H1 (cell line): ENCODE measurements around the gene FARP2. TPM values are rescaled to one million over a fixed set of nuclear protein-coding genes. Genes with fewer than 3 reads are reported as not detected.
A peak's percentile ranks its signal among the peaks of the same experiment; 100 is the strongest.

ENCODE experiments used
- CTCF ChIA-PET: fragments of 300-600 bp; sonication (Branson Sonifier 250); formaldehyde crosslinking; loops from one replicate; lab custom pipeline; 2021; ENCODE audit not compliant: partially characterized antibody; lab: Charles Lee
- POLR2A ChIA-PET: fragments of 300-600 bp; sonication (Branson Sonifier 250); formaldehyde crosslinking; loops from one replicate; lab custom pipeline; 2021; ENCODE audit warnings: inconsistent platforms; ENCODE audit not compliant: partially characterized antibody; lab: Charles Lee
- DNase-seq, 2 experiments: peaks; one replicate each; pipeline versions ENCODE4 v3.0.0 to v3.0.0-alpha.2; 2010 to 2022; ENCODE audit warnings: low spot score in 2 of 2, low read depth in 1 of 2, mixed read lengths in 1 of 2
- FAIRE-seq: peaks from 2 replicates; lab custom pipeline; 2011; peaks lifted over from hg19 to GRCh38; lab: Jason Lieb, UNC
- H2AFZ ChIP-seq: 2 replicates; pipeline ENCODE4 v1.8.1; 2012; ENCODE audit warnings: low read length, inconsistent platforms
- H2AK5ac ChIP-seq: 2 replicates; pipeline ENCODE4 v1.6.1; 2013; ENCODE audit warnings: low read depth, low read length
- H2BK120ac ChIP-seq: replicated peaks from 2 replicates; pipeline ENCODE3; 2013; ENCODE audit warnings: low read depth, low read length, inconsistent platforms
- H2BK12ac ChIP-seq: 2 replicates; pipeline ENCODE4 v1.6.1; 2013; ENCODE audit warnings: low read depth, low read length
- H2BK15ac ChIP-seq: 2 replicates; pipeline ENCODE4 v1.6.1; 2013; ENCODE audit warnings: low read length
- H2BK20ac ChIP-seq: 2 replicates; pipeline ENCODE4 v1.6.1; 2013; ENCODE audit warnings: low read length
- H2BK5ac ChIP-seq: 2 replicates; pipeline ENCODE4 v1.6.1; 2013; ENCODE audit warnings: low read depth, low read length
- H3K14ac ChIP-seq: 2 replicates; pipeline ENCODE4 v1.6.1; 2013; ENCODE audit warnings: inconsistent platforms; ENCODE audit not compliant: insufficient read length
- H3K18ac ChIP-seq: 2 replicates; pipeline ENCODE4 v1.6.1; 2013; ENCODE audit warnings: low read length; ENCODE audit errors: extremely low read depth
- H3K23ac ChIP-seq: 2 replicates; pipeline ENCODE4 v1.6.1; 2013; ENCODE audit warnings: inconsistent platforms; ENCODE audit not compliant: insufficient read length
- H3K23me2 ChIP-seq: 2 replicates; pipeline ENCODE4 v1.6.1; 2013; ENCODE audit warnings: low read depth, low read length
- H3K27ac ChIP-seq: 2 replicates; pipeline ENCODE4 v1.6.1; 2011; ENCODE audit warnings: low read depth, low read length, inconsistent platforms
- H3K27me3 ChIP-seq, 4 experiments: replicated peaks in 1 of 4; 1 replicate in 1 of 4; 2 replicates in 3 of 4; pipeline versions ENCODE4 v1.6.1 to v1.8.1; 2011 to 2013; ENCODE audit warnings: low read length in 3 of 4, mild to moderate bottlenecking in 3 of 4, inconsistent platforms in 2 of 4, mixed read lengths in 2 of 4, moderate library complexity in 1 of 4; ENCODE audit not compliant: control insufficient read depth in 3 of 4, insufficient read depth in 3 of 4; ENCODE audit errors: extremely low read depth in 1 of 4
- H3K36me3 ChIP-seq, 4 experiments: 2 replicates each; pipeline versions ENCODE4 v1.6.1 to v1.8.1; 2011 to 2013; ENCODE audit warnings: mild to moderate bottlenecking in 4 of 4, low read length in 3 of 4, moderate library complexity in 2 of 4, control low read depth in 1 of 4, inconsistent platforms in 1 of 4; ENCODE audit not compliant: insufficient read depth in 4 of 4, control insufficient read depth in 2 of 4
- H3K4ac ChIP-seq: replicated peaks from 2 replicates; pipeline ENCODE3; 2013; ENCODE audit warnings: low read length, low read depth, mixed read lengths, inconsistent platforms; ENCODE audit not compliant: insufficient read length
- H3K4me1 ChIP-seq, 4 experiments: replicated peaks in 1 of 4; 1 replicate in 1 of 4; 2 replicates in 3 of 4; pipeline versions ENCODE4 v1.6.1 to v1.8.1; 2011 to 2013; ENCODE audit warnings: low read length in 3 of 4, inconsistent platforms in 2 of 4, mixed read lengths in 1 of 4; ENCODE audit not compliant: insufficient read depth in 4 of 4, control insufficient read depth in 3 of 4
- H3K4me2 ChIP-seq, 2 experiments: 2 replicates each; pipeline versions ENCODE4 v1.6.1 to v1.8.1; 2011 to 2013; ENCODE audit warnings: low read depth in 2 of 2, low read length in 2 of 2, control low read depth in 1 of 2, inconsistent platforms in 1 of 2, mild to moderate bottlenecking in 1 of 2; ENCODE audit not compliant: insufficient read depth in 1 of 2
- H3K4me3 ChIP-seq, 4 experiments: fragments of 200-600, 300-600 bp in 1 of 4; sonication (generic), shearing (Covaris generic), sonication (Bioruptor Twin) in 1 of 4; 2 replicates each; pipeline versions ENCODE4 v1.5.1 to v1.8.1; 2011 to 2016; ENCODE audit warnings: low read length in 4 of 4, low read depth in 3 of 4, control low read depth in 2 of 4, inconsistent platforms in 2 of 4, mild to moderate bottlenecking in 2 of 4, mixed read lengths in 1 of 4, moderate library complexity in 1 of 4; ENCODE audit not compliant: insufficient read depth in 2 of 4; ENCODE audit errors: extremely low read depth in 1 of 4
- H3K56ac ChIP-seq: replicated peaks from 2 replicates; pipeline ENCODE3; 2013; ENCODE audit warnings: low read depth, mild to moderate bottlenecking, mixed read lengths, low read length, inconsistent platforms; ENCODE audit not compliant: insufficient read length
- H3K79me1 ChIP-seq: 2 replicates; pipeline ENCODE4 v1.6.1; 2013; ENCODE audit warnings: low read depth, low read length, control low read depth
- H3K79me2 ChIP-seq, 2 experiments: 2 replicates each; pipeline versions ENCODE4 v1.6.1 to v1.8.1; 2012 to 2013; ENCODE audit warnings: low read length in 2 of 2, mild to moderate bottlenecking in 2 of 2, inconsistent platforms in 1 of 2; ENCODE audit not compliant: insufficient read depth in 2 of 2, control insufficient read depth in 1 of 2
- H3K9ac ChIP-seq, 4 experiments: replicated peaks in 1 of 4; 1 replicate in 1 of 4; 2 replicates in 3 of 4; pipeline versions ENCODE4 v1.6.1 to v1.8.1; 2011 to 2013; ENCODE audit warnings: low read depth in 3 of 4, low read length in 3 of 4, control low read depth in 2 of 4, mild to moderate bottlenecking in 2 of 4, moderate library complexity in 2 of 4, inconsistent platforms in 1 of 4; ENCODE audit errors: extremely low read depth in 1 of 4
- H3K9me3 ChIP-seq, 2 experiments: 2 replicates each; pipeline versions ENCODE4 v1.6.1 to v1.8.1; 2012 to 2013; ENCODE audit warnings: mild to moderate bottlenecking in 2 of 2, moderate library complexity in 2 of 2, control low read depth in 1 of 2, inconsistent platforms in 1 of 2, low read depth in 1 of 2, low read length in 1 of 2, mixed read lengths in 1 of 2; ENCODE audit not compliant: insufficient read depth in 2 of 2
- H4K20me1 ChIP-seq, 2 experiments: replicated peaks in 1 of 2; 2 replicates each; pipeline versions ENCODE3 to v1.8.1; 2011 to 2013; ENCODE audit warnings: inconsistent platforms in 2 of 2, low read length in 2 of 2, mild to moderate bottlenecking in 1 of 2; ENCODE audit not compliant: insufficient read depth in 2 of 2, control insufficient read depth in 1 of 2
- H4K5ac ChIP-seq: 2 replicates; pipeline ENCODE4 v1.6.1; 2013; ENCODE audit warnings: low read length, low read depth, mixed read lengths, inconsistent platforms; ENCODE audit not compliant: insufficient read length
- H4K8ac ChIP-seq: 2 replicates; pipeline ENCODE4 v1.8.0; 2013; ENCODE audit warnings: mild to moderate bottlenecking, moderate library complexity, low read length, inconsistent platforms; ENCODE audit not compliant: insufficient read depth; ENCODE audit errors: extremely low read depth
- H4K91ac ChIP-seq: replicated peaks from 2 replicates; pipeline ENCODE3; 2013; ENCODE audit warnings: low read length, mixed read lengths, inconsistent platforms; ENCODE audit not compliant: insufficient read length
- CBX5 ChIP-seq: fragments of 300-800, 300-1000 bp; sonication (generic); IDR thresholded peaks from 2 replicates; pipeline ENCODE4 v1.7.1; 2016; ENCODE audit warnings: antibody characterized with exemption, low read length, low read depth
- CEBPB ChIP-seq: IDR thresholded peaks from 2 replicates; pipeline ENCODE4 v1.6.1; 2012; ENCODE audit warnings: low read depth, low read length
- CHD2 ChIP-seq: IDR thresholded peaks from 2 replicates; pipeline ENCODE4 v1.6.1; 2012; ENCODE audit warnings: low read length, improper control_type of control experiment
- KDM1A ChIP-seq: fragments of 200-600, 300-600 bp; sonication (generic); IDR thresholded peaks from 2 replicates; pipeline ENCODE4 v1.7.1; 2016; ENCODE audit warnings: mild to moderate bottlenecking, low read length, borderline replicate concordance
- KDM5A ChIP-seq: fragments of 200-600 bp; IDR thresholded peaks from 2 replicates; pipeline ENCODE4 v1.7.1; 2012; ENCODE audit warnings: mild to moderate bottlenecking, low read length, inconsistent platforms, mixed read lengths
- MAX ChIP-seq: IDR thresholded peaks from 2 replicates; pipeline ENCODE4 v1.6.1; 2012; ENCODE audit warnings: inconsistent platforms
- PHF8 ChIP-seq: fragments of 200-600 bp; sonication (generic); conservative IDR thresholded peaks from 2 replicates; pipeline ENCODE4 v1.7.1; 2012; ENCODE audit warnings: low read depth, mild to moderate bottlenecking, inconsistent platforms, low read length, moderate library complexity
- WGBS, 2 experiments: shearing (Covaris generic) in 1 of 2; methylation state at CpG; one replicate each; pipeline versions ENCODE4 v1.1.6 to v1.1.7; 2013 to 2015; ENCODE audit warnings: low lambda C conversion rate in 2 of 2, mixed read lengths in 2 of 2, inconsistent platforms in 1 of 2, low coverage in 1 of 2, missing lambda C conversion rate in 1 of 2; ENCODE audit not compliant: insufficient replicate concordance in 2 of 2, insufficient coverage in 1 of 2, insufficient read length in 1 of 2; ENCODE audit errors: extremely low coverage in 1 of 2, missing lambda C conversion rate in 1 of 2; 5-methylcytosine and 5-hydroxymethylcytosine counted together
- polyA plus RNA-seq, 7 experiments: library from polyadenylated mRNA; depleted of rRNA in 3 of 7; stranded (reverse) in 5 of 7; unstranded in 2 of 7; fragments of >200 nt in 5 of 7; fragments of 200-250 nt in 2 of 7; gene quantifications; 1 replicate in 5 of 7; 2 replicates in 1 of 7; 4 replicates in 1 of 7; pipeline versions ENCODE4 v1.2.1 to v1.2.3, GENCODE V29; 2011 to 2013; ENCODE audit warnings: missing spikeins in 2 of 7, mixed read lengths in 2 of 7
- total RNA-seq: library from RNA; stranded (reverse); fragmentation: NEBNext Ultra II Directional; extraction: Animal tissue kit (Norgen Biotek cat#: 25700); gene quantifications from 2 replicates; pipeline ENCODE4 v1.2.1, GENCODE V29; 2021

Gene FARP2
- total and polyA plus RNA-seq, 2 of the 8 experiments (the other 6 are each of a cell fraction or from before 2014, with no cell fraction given), result 12.4 to 33.4 TPM

DNA sequence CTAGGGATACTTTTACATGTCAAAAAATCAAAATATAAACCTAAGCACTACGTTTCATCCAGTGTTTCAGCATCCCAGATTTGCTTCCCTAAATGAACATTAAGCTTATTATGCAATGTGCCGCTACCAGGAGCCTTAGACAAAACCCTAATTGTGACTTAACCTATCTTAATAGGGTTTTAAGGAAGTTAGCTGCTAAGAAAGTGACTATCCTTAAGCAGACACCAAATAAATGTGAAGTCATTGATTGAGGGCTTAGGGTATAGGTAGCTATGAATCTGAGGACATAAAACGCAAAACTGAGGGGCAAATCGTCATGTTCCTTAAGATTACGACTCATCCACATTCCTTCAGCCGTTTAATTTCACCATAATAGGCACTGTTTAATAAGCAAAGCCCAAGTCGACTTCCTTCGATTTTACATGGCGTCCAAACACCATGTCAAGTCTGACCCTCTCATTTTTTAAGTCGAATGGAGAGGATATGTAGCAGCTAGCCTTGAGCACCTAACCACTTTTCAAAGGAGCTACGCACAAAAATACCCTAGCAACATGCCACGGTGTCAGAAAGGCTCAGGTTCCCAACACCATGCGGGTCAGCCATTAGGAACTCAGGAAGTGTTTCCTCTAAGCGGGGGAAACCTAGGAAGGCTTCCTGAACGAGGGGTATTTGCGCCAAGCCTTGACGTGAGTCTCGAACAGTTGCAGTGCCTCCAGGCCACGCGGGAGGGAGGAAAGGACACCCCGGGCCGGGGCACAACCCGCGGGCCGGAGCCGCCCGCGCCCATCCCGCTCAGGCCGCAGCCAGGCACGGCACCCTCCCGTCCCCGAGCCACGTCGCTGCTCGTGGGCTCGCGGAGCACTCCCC, 41.6 kb upstream of the FARP2 start:
- no peaks in the 10 kb centered on the region for H3K27me3 ChIP-seq
- H3K9ac ChIP-seq, result peak overlapping the region; percentile 77 to 99 (median 94)
- H3K23me2 ChIP-seq, result peaks cover 10% of the 10 kb centered on the region
- H2BK15ac ChIP-seq, result no peak overlapping the region
- peaks cover 4 to 16% of the 10 kb centered on the region in 2 experiments for H4K20me1 ChIP-seq
- H4K91ac ChIP-seq, result peak overlapping the region; percentile 75
- CTCF ChIA-PET, result interaction anchor here (0.8 to 1.5 kb wide), 6 partner anchors 10 to 40 kb away, joined by 3 to 5 read pairs (median 4); no protein-coding TSS in a partner anchor
- peak overlapping the region; percentile 100 for H3K27ac ChIP-seq
- peak overlapping the region; percentile 71 for H3K4ac ChIP-seq
- H3K4me2 ChIP-seq, result peak overlapping the region; percentile 90 to 93
- no peak overlapping the region for H3K14ac ChIP-seq
- peak overlapping the region; percentile 96 for H4K8ac ChIP-seq
- 7% methylated on average over 24 of the region's 38 CpGs; no CpG with 5 or more reads in 1 of the 2 experiments for WGBS, 2 experiments
- H2BK5ac ChIP-seq, result peak overlapping the region; percentile 100
- no peak overlapping the region for H2BK20ac ChIP-seq
- DNase-seq, result no peak
- H2BK12ac ChIP-seq, result no peak overlapping the region
- H3K4me3 ChIP-seq, result peak overlapping the region; percentile 72 to 98 (median 90)
- no peak overlapping the region for H2BK120ac ChIP-seq
- peaks cover 0 to 6% (median 1%) of the 10 kb centered on the region in 4 experiments; a peak in 3 of 7 replicates for H3K4me1 ChIP-seq
- FAIRE-seq, result no peak
- no peak overlapping the region for H3K23ac ChIP-seq
- TF ChIP-seq KDM5A (no peak), CEBPB (no peak), CHD2 (no peak), CBX5 (no peak), KDM1A (0 out of 2 replicates have a peak, but pooled peaks have one; percentile 31), PHF8 (peak; percentile 93), MAX (0 out of 2 replicates have a peak, but pooled peaks have one; percentile 7)
- TF ChIP-seq, all 59 proteins: peak for 3
- Histone ChIP-seq H3K36me3 (peaks cover 0 to 7% (median 0%) of the 10 kb centered on the region in 4 experiments; a peak in 1 of 8 replicates), H4K5ac (peak overlapping the region; percentile 80), H3K79me2 (peaks cover 71 to 90% of the 10 kb centered on the region in 2 experiments), H2AK5ac (peak overlapping the region; percentile 56; the same call in 1 of the 2 replicates), H3K56ac (peak overlapping the region; percentile 74), H3K79me1 (peaks cover 3% of the 10 kb centered on the region; the same call in 1 of the 2 replicates), H3K18ac (no peak overlapping the region), H3K9me3 (no peaks in the 10 kb centered on the region), H2AFZ (peak overlapping the region; percentile 9; the same call in 1 of the 2 replicates)
- POLR2A ChIA-PET, result interaction anchor here (0.8 to 3.6 kb wide), 29 partner anchors 8 to 387 kb away, joined by 3 to 47 read pairs (median 4); partner anchors contain the start of genes ATG4B, FARP2, ING5 and THAP4
